ENCODE measurements around the gene HIPK4. TPM values are rescaled to one million over a fixed set of nuclear protein-coding genes. Genes with fewer than 3 reads are reported as not detected.

The HIPK4 gene
- total and polyA plus RNA-seq, 4 donors = 0.21 to 0.51 (median 0.23) TPM; not detected in 1

- Histone ChIP-seq H3K4me3 (ENCODE audit: low read length in 2 of 2) (no peak overlapping the region), H3K27ac (ENCODE audit: low read depth in 1 of 2, low read length in 2 of 2) (peak overlapping the region; percentile 38 to 71), H3K27me3 (ENCODE audit: control insufficient read depth in 1 of 2, insufficient read depth in 2 of 2, low read length in 1 of 2) (no peaks in the 10 kb centered on the region), H3K36me3 (ENCODE audit: control insufficient read depth in 1 of 2, insufficient read depth in 2 of 2, low read length in 1 of 2) (no peaks in the 10 kb centered on the region), H3K4me1 (ENCODE audit: control insufficient read depth in 1 of 2, insufficient read depth in 2 of 2, low read length in 2 of 2) (peaks cover 0 to 2% of the 10 kb centered on the region in 2 donors), H3K9me3 (ENCODE audit: control insufficient read depth, low read length) (no peaks in the 10 kb centered on the region)
- DNase-seq (no peak), ATAC-seq (ENCODE audit: low FRiP score) (no peak)
- intact Hi-C loops (cut with DNase I) = no loop called here
- WGBS, 2 donors = 90 to 93% methylated on average over 11 of the region's 11 CpGs
Observed at GRCh38 chr19:40342644-40343311, 47.2 kb downstream of the HIPK4 start.

GRCh38 chr19:40341601-40342482, 48.1 kb downstream of the HIPK4 start:
- no peaks in the 10 kb centered on the region for H3K36me3 ChIP-seq (ENCODE audit: control insufficient read depth in 1 of 2, insufficient read depth in 2 of 2, low read length in 1 of 2)
- ATAC-seq (ENCODE audit: low FRiP score) (peak; percentile 81), DNase-seq (peak; percentile 76 to 87)
- 20 to 21% methylated on average over 7 to 9 of the region's 9 CpGs for WGBS, 2 donors
- intact Hi-C loops (cut with DNase I) = no loop called here
- H3K27ac ChIP-seq (ENCODE audit: low read depth in 1 of 2, low read length in 2 of 2) = peak overlapping the region; percentile 38 to 71
- H3K9me3 ChIP-seq (ENCODE audit: control insufficient read depth, low read length) = no peaks in the 10 kb centered on the region
- H3K27me3 ChIP-seq (ENCODE audit: control insufficient read depth in 1 of 2, insufficient read depth in 2 of 2, low read length in 1 of 2) = no peaks in the 10 kb centered on the region
- no peaks in the 10 kb centered on the region for H3K4me1 ChIP-seq (ENCODE audit: control insufficient read depth in 1 of 2, insufficient read depth in 2 of 2, low read length in 2 of 2)
- H3K4me3 ChIP-seq (ENCODE audit: low read length in 2 of 2) = no peak overlapping the region

- Histone ChIP-seq H3K27me3 (ENCODE audit: control insufficient read depth in 1 of 2, insufficient read depth in 2 of 2, low read length in 1 of 2) (no peaks in the 10 kb centered on the region), H3K9me3 (ENCODE audit: control insufficient read depth, low read length) (no peaks in the 10 kb centered on the region), H3K4me1 (ENCODE audit: control insufficient read depth in 1 of 2, insufficient read depth in 2 of 2, low read length in 2 of 2) (no peaks in the 10 kb centered on the region), H3K27ac (ENCODE audit: low read depth in 1 of 2, low read length in 2 of 2) (no peak overlapping the region), H3K36me3 (ENCODE audit: control insufficient read depth in 1 of 2, insufficient read depth in 2 of 2, low read length in 1 of 2) (no peaks in the 10 kb centered on the region), H3K4me3 (ENCODE audit: low read length in 2 of 2) (no peak overlapping the region)
- WGBS, 2 donors = 93% methylated on average over 4 of the region's 4 CpGs
- DNase-seq (no peak), ATAC-seq (ENCODE audit: low FRiP score) (no peak)
- intact Hi-C loops (cut with DNase I) = no loop called here
Observed at GRCh38 chr19:40339018-40339728, 50.8 kb downstream of the HIPK4 start.

GRCh38 chr19:40337594-40337993, 52.4 kb downstream of the HIPK4 start:
- Histone ChIP-seq H3K27ac (ENCODE audit: low read depth in 1 of 2, low read length in 2 of 2) (no peak overlapping the region), H3K27me3 (ENCODE audit: control insufficient read depth in 1 of 2, insufficient read depth in 2 of 2, low read length in 1 of 2) (no peaks in the 10 kb centered on the region), H3K4me1 (ENCODE audit: control insufficient read depth in 1 of 2, insufficient read depth in 2 of 2, low read length in 2 of 2) (no peaks in the 10 kb centered on the region), H3K4me3 (ENCODE audit: low read length in 2 of 2) (no peak overlapping the region), H3K9me3 (ENCODE audit: control insufficient read depth, low read length) (no peaks in the 10 kb centered on the region), H3K36me3 (ENCODE audit: control insufficient read depth in 1 of 2, insufficient read depth in 2 of 2, low read length in 1 of 2) (peaks cover 2 to 5% of the 10 kb centered on the region in 2 donors)
- intact Hi-C loops (cut with DNase I) = no loop called here
- WGBS, 2 donors = 89 to 93% methylated on average over 5 of the region's 5 CpGs
- DNase-seq (no peak), ATAC-seq (ENCODE audit: low FRiP score) (no peak)

GRCh38 chr19:40337107-40337506, 52.9 kb downstream of the HIPK4 start:
- Histone ChIP-seq H3K4me1 (ENCODE audit: control insufficient read depth in 1 of 2, insufficient read depth in 2 of 2, low read length in 2 of 2) (no peaks in the 10 kb centered on the region), H3K9me3 (ENCODE audit: control insufficient read depth, low read length) (no peaks in the 10 kb centered on the region), H3K4me3 (ENCODE audit: low read length in 2 of 2) (no peak overlapping the region), H3K36me3 (ENCODE audit: control insufficient read depth in 1 of 2, insufficient read depth in 2 of 2, low read length in 1 of 2) (peaks cover 2 to 5% of the 10 kb centered on the region in 2 donors), H3K27me3 (ENCODE audit: control insufficient read depth in 1 of 2, insufficient read depth in 2 of 2, low read length in 1 of 2) (no peaks in the 10 kb centered on the region), H3K27ac (ENCODE audit: low read depth in 1 of 2, low read length in 2 of 2) (no peak overlapping the region)
- 82 to 86% methylated on average over 2 of the region's 2 CpGs for WGBS, 2 donors
- no peak for DNase-seq
- intact Hi-C loops (cut with DNase I) = no loop called here
- no peak for ATAC-seq (ENCODE audit: low FRiP score)

- Histone ChIP-seq H3K27me3 (ENCODE audit: control insufficient read depth in 1 of 2, insufficient read depth in 2 of 2, low read length in 1 of 2) (no peaks in the 10 kb centered on the region), H3K9me3 (ENCODE audit: control insufficient read depth, low read length) (no peaks in the 10 kb centered on the region), H3K4me3 (ENCODE audit: low read length in 2 of 2) (no peak overlapping the region), H3K4me1 (ENCODE audit: control insufficient read depth in 1 of 2, insufficient read depth in 2 of 2, low read length in 2 of 2) (no peaks in the 10 kb centered on the region), H3K36me3 (ENCODE audit: control insufficient read depth in 1 of 2, insufficient read depth in 2 of 2, low read length in 1 of 2) (peaks cover 2 to 5% of the 10 kb centered on the region in 2 donors), H3K27ac (ENCODE audit: low read depth in 1 of 2, low read length in 2 of 2) (no peak overlapping the region)
- ATAC-seq (ENCODE audit: low FRiP score) (no peak), DNase-seq (no peak)
- WGBS, 2 donors = 88 to 100% methylated on average over 2 of the region's 2 CpGs
- intact Hi-C loops (cut with DNase I) = no loop called here
Observed at GRCh38 chr19:40336601-40336900, 53.4 kb downstream of the HIPK4 start.

GRCh38 chr19:40335855-40336600, 54.0 kb downstream of the HIPK4 start:
- peaks cover 3 to 5% of the 10 kb centered on the region in 2 donors for H3K36me3 ChIP-seq (ENCODE audit: control insufficient read depth in 1 of 2, insufficient read depth in 2 of 2, low read length in 1 of 2)
- 92 to 93% methylated on average over 15 of the region's 15 CpGs for WGBS, 2 donors
- H3K4me1 ChIP-seq (ENCODE audit: control insufficient read depth in 1 of 2, insufficient read depth in 2 of 2, low read length in 2 of 2) = no peaks in the 10 kb centered on the region
- no peak overlapping the region for H3K4me3 ChIP-seq (ENCODE audit: low read length in 2 of 2)
- intact Hi-C loops (cut with DNase I) = no loop called here
- no peak overlapping the region for H3K27ac ChIP-seq (ENCODE audit: low read depth in 1 of 2, low read length in 2 of 2)
- no peaks in the 10 kb centered on the region for H3K9me3 ChIP-seq (ENCODE audit: control insufficient read depth, low read length)
- ATAC-seq (ENCODE audit: low FRiP score) (no peak), DNase-seq (no peak)
- no peaks in the 10 kb centered on the region for H3K27me3 ChIP-seq (ENCODE audit: control insufficient read depth in 1 of 2, insufficient read depth in 2 of 2, low read length in 1 of 2)

GRCh38 chr19:40335101-40335500, 54.9 kb downstream of the HIPK4 start:
- ATAC-seq (ENCODE audit: low FRiP score) (no peak), DNase-seq (no peak)
- Histone ChIP-seq H3K4me1 (ENCODE audit: control insufficient read depth in 1 of 2, insufficient read depth in 2 of 2, low read length in 2 of 2) (no peaks in the 10 kb centered on the region), H3K36me3 (ENCODE audit: control insufficient read depth in 1 of 2, insufficient read depth in 2 of 2, low read length in 1 of 2) (peaks cover 4 to 5% of the 10 kb centered on the region in 2 donors), H3K27ac (ENCODE audit: low read depth in 1 of 2, low read length in 2 of 2) (no peak overlapping the region), H3K9me3 (ENCODE audit: control insufficient read depth, low read length) (no peaks in the 10 kb centered on the region), H3K4me3 (ENCODE audit: low read length in 2 of 2) (no peak overlapping the region), H3K27me3 (ENCODE audit: control insufficient read depth in 1 of 2, insufficient read depth in 2 of 2, low read length in 1 of 2) (no peaks in the 10 kb centered on the region)
- intact Hi-C loops (cut with DNase I) = no loop called here
